Ishikawa (cell line): Measurements from ENCODE around the gene JARID2.

Source experiments
- CEBPB ChIP-seq: IDR thresholded peaks from 2 replicates; pipeline ENCODE4 v1.6.1; 2012
- CREB1 ChIP-seq: IDR thresholded peaks from 2 replicates; pipeline ENCODE4 v1.6.1; 2012; ENCODE audit warnings: low read depth
- EGR1 ChIP-seq: IDR thresholded peaks from 2 replicates; pipeline ENCODE4 v1.6.1; 2012
- EP300 ChIP-seq: IDR thresholded peaks from 2 replicates; pipeline ENCODE4 v1.6.1; 2012; ENCODE audit warnings: borderline replicate concordance
- FOXM1 ChIP-seq: IDR thresholded peaks from 2 replicates; pipeline ENCODE4 v1.6.1; 2012; ENCODE audit warnings: low read depth, borderline replicate concordance
- NFIC ChIP-seq: IDR thresholded peaks from 2 replicates; pipeline ENCODE4 v1.6.1; 2012
- RAD21 ChIP-seq: IDR thresholded peaks from 2 replicates; pipeline ENCODE4 v1.6.1; 2012; ENCODE audit warnings: low read depth
- REST ChIP-seq: IDR thresholded peaks from 2 replicates; pipeline ENCODE4 v1.6.1; 2012; ENCODE audit warnings: low read depth, mild to moderate bottlenecking
- TAF1 ChIP-seq: IDR thresholded peaks from 2 replicates; pipeline ENCODE4 v1.6.1; 2012; ENCODE audit warnings: low read depth, mild to moderate bottlenecking
- TCF12 ChIP-seq: IDR thresholded peaks from 2 replicates; pipeline ENCODE4 v1.6.1; 2012; ENCODE audit warnings: low read depth
- TEAD4 ChIP-seq: IDR thresholded peaks from 2 replicates; pipeline ENCODE4 v1.6.1; 2012
- YY1 ChIP-seq: IDR thresholded peaks from 2 replicates; pipeline ENCODE4 v1.6.1; 2012; ENCODE audit warnings: low read depth
- ZBTB7A ChIP-seq: IDR thresholded peaks from 2 replicates; pipeline ENCODE4 v1.6.1; 2012; ENCODE audit warnings: low read depth
- TF ChIP-seq, protein P1 (sequence below): IDR thresholded peaks from 2 replicates; pipeline ENCODE4 v1.6.1; 2012
- TF ChIP-seq, protein P2 (sequence below): IDR thresholded peaks from 2 replicates; pipeline ENCODE4 v1.6.1; 2012

JARID2 gene

GRCh38 chr6:15520626-15521203 lies 274.8 kb downstream of the JARID2 start:
- TF ChIP-seq EGR1: no peak
- no peak for TF ChIP-seq EP300
- TF ChIP-seq FOXM1: no peak

DNA sequence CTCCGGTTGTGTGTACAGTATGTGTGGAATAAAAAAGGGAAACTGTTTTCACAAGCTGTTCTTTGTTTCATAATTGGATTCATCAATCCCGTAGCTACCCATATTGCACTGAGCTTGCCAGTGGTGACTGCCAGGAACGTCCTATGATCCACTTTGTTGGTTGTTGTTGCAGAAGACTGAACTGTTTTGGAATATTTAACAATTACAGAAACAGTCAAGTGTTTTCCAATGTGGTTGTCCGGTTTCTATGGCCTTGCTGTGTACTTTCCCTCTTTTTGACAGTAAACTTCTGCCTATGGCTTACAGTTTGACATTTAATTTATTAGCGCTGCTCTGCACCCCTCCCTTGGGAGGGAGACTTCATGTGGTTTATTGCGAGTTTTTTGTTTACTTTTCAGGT lies 275.7 kb downstream of the JARID2 start:
- no peak for TF ChIP-seq EP300

DNA sequence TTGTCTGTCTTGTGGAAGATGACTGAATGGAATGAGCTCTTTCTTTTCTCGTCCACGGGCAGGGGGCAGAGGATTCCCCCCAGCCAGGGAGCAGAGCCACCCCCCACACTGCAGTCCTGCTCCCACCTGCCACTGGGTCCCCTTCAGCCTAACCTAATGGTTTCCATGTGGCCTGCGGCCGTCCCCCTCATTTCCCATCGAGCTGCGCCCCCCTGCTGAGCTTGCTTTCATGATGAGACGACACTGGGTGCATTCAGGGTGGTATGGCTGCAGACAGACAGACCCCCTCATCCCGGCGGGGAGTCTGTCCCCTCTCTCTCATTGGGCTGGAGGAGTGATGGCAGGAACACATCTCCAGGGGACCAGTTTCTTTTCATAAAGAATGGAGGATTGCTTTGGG lies 276.2 kb downstream of the JARID2 start:
- TF ChIP-seq TEAD4: no peak
- TF ChIP-seq RAD21: no peak
- no peak for TF ChIP-seq FOXM1
- TF ChIP-seq NFIC: no peak
- TF ChIP-seq, protein P1, sequence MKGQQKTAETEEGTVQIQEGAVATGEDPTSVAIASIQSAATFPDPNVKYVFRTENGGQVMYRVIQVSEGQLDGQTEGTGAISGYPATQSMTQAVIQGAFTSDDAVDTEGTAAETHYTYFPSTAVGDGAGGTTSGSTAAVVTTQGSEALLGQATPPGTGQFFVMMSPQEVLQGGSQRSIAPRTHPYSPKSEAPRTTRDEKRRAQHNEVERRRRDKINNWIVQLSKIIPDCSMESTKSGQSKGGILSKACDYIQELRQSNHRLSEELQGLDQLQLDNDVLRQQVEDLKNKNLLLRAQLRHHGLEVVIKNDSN: no peak
- no peak for TF ChIP-seq CREB1
- no peak for TF ChIP-seq EGR1
- TF ChIP-seq ZBTB7A: no peak

- TF ChIP-seq, protein P2, sequence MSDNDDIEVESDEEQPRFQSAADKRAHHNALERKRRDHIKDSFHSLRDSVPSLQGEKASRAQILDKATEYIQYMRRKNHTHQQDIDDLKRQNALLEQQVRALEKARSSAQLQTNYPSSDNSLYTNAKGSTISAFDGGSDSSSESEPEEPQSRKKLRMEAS: no peak
- no peak for TF ChIP-seq TEAD4
- TF ChIP-seq, protein P1: no peak
- TF ChIP-seq TCF12: no peak
- no peak for TF ChIP-seq RAD21
- no peak for TF ChIP-seq YY1
- no peak for TF ChIP-seq NFIC
- no peak for TF ChIP-seq CREB1
- no peak for TF ChIP-seq TAF1
- no peak for TF ChIP-seq ZBTB7A
- no peak for TF ChIP-seq CEBPB
- TF ChIP-seq REST: no peak
These were observed 276.6 kb downstream of the JARID2 start for GRCh38 chr6:15522427-15522826.

DNA sequence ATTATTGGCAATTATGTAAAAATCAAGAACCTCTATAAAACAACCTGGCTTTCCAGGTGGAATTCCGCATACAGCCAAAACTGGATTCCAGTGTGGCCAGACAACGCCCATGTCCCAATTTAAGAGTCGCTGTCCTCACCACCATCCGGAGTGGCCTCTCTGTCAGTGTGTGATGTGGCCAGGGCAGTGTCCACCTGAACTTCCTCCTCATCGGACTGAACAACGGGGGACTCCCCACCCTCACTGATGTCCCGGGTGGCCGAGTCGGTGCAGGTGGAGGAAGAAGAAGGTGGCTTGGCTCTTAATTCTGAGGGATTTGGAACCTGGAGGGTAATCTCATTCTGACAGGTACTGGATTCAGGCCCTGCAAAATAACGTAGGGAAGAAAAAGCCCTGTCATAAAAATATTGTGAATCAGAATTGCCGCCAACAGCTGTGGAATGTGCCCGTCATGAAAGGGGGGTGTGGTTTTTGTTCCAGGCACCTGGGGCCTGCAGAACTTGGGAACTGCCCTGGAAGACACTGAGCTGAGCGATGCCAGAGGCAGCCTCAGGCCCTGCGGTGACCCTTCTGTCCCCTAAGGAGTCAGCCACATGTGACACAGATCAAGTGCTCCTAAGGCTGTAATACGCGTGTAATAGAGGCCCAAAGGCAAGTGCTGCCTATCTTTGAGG lies 277.1 kb downstream of the JARID2 start:
- TF ChIP-seq ZBTB7A (no peak), RAD21 (no peak), TAF1 (no peak), CEBPB (no peak)
- TF ChIP-seq, protein P2: no peak
- TF ChIP-seq, protein P1: no peak

GRCh38 chr6:15523679-15524630 lies 278.1 kb downstream of the JARID2 start:
- TF ChIP-seq ZBTB7A (no peak), YY1 (no peak), NFIC (no peak), TEAD4 (no peak)

DNA sequence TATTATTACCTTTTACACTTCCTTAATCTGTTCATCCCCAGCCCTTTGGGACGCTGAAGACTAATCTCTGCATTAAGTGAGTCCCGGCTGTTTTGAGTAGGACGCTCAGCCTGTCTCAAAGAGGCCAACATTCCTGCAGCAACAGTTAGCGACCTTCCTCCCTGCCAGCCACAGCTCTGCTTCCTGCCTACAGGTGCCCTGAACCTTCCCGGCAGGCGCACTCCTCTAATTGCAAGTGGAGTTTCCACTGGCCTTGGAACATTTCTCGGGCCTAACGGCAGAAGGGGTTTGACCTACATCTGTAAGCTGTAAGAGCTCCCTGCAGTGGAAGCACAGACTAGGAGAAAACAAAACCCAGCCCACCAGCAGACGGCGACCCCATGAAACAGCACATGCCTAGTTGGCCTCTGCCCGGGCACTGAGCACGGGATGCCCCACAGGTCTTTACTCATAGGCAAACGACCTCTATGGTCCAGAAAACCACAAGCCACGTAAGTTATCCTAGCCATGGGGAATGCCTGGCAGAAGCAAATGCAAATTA lies 279.1 kb downstream of the JARID2 start:
- TF ChIP-seq CREB1 (no peak), CEBPB (no peak), NFIC (no peak), EP300 (no peak), TAF1 (no peak), FOXM1 (no peak), ZBTB7A (no peak), REST (no peak), TEAD4 (no peak), TCF12 (no peak), YY1 (no peak)
- TF ChIP-seq, protein P1: no peak
- TF ChIP-seq, protein P2: no peak
